GM12878 (cell line): ENCODE data around the gene RAD51B.

Experiments used
- ATF2 ChIP-seq: IDR thresholded peaks from 2 replicates; pipeline ENCODE4 v1.6.1; 2012; ENCODE audit warnings: low read length, inconsistent platforms
- BCLAF1 ChIP-seq: fragments of 450-650 bp; IDR thresholded peaks from 2 replicates; pipeline ENCODE4 v1.6.1; 2017; ENCODE audit warnings: antibody characterized with exemption, mild to moderate bottlenecking, moderate library complexity
- CBX5 ChIP-seq: sonication (generic); IDR thresholded peaks from 2 replicates; pipeline ENCODE4 v1.6.1; 2016; ENCODE audit warnings: low read depth, moderate library complexity, mild to moderate bottlenecking, inconsistent platforms
- CTCF ChIP-seq, 3 experiments: IDR thresholded peaks in 2 of 3; conservative IDR thresholded peaks in 1 of 3; 2 replicates each; pipeline ENCODE4 v1.5.1; 2011; ENCODE audit warnings: low read depth in 3 of 3, low read length in 3 of 3, mild to moderate bottlenecking in 3 of 3, control low read depth in 2 of 3, moderate library complexity in 2 of 3, inconsistent platforms in 1 of 3, mixed read lengths in 1 of 3; ENCODE audit not compliant: control insufficient read depth in 2 of 3, insufficient read depth in 1 of 3; ENCODE audit errors: extremely low read depth in 1 of 3
- CUX1 ChIP-seq: IDR thresholded peaks from 2 replicates; pipeline ENCODE4 v1.6.1; 2012; ENCODE audit warnings: improper control_type of control experiment, low read depth, low read length; ENCODE audit not compliant: insufficient replicate concordance
- EP300 ChIP-seq, 2 experiments: fragments of 150-350 bp in 1 of 2; IDR thresholded peaks; 2 replicates each; pipeline ENCODE4 v1.6.1; 2011 to 2012; ENCODE audit warnings: low read depth in 2 of 2, low read length in 2 of 2, borderline replicate concordance in 1 of 2, improper control_type of control experiment in 1 of 2, inconsistent platforms in 1 of 2; ENCODE audit not compliant: control insufficient read depth in 1 of 2
- EZH2 ChIP-seq: IDR thresholded peaks from 2 replicates; pipeline ENCODE4 v1.6.1; 2012; ENCODE audit warnings: low read depth, mild to moderate bottlenecking, control low read depth, inconsistent platforms, low read length, borderline replicate concordance; ENCODE audit not compliant: control insufficient read depth
- MAX ChIP-seq: IDR thresholded peaks from 2 replicates; pipeline ENCODE4 v1.6.1; 2012; ENCODE audit warnings: low read depth, low read length, improper control_type of control experiment
- MEF2A ChIP-seq: IDR thresholded peaks from 2 replicates; pipeline ENCODE4 v1.6.1; 2011; ENCODE audit warnings: low read depth, mild to moderate bottlenecking, low read length, moderate library complexity; ENCODE audit not compliant: insufficient read depth
- RCOR1 ChIP-seq: conservative IDR thresholded peaks from 2 replicates; pipeline ENCODE4 v1.6.1; 2012; ENCODE audit warnings: low read depth, low read length, improper control_type of control experiment
- SMAD1 ChIP-seq: fragments of 450-650 bp; IDR thresholded peaks from 2 replicates; pipeline ENCODE4 v1.6.1; 2018; ENCODE audit warnings: mild to moderate bottlenecking, low read depth; ENCODE audit not compliant: partially characterized antibody
- YBX1 ChIP-seq: fragments of 450-650 bp; IDR thresholded peaks from 2 replicates; pipeline ENCODE4 v1.6.1; 2016; ENCODE audit warnings: antibody characterized with exemption
- ZBTB4 ChIP-seq: fragments of 450-650 bp; formaldehyde crosslinking; IDR thresholded peaks from 2 replicates; pipeline ENCODE4 v1.4.0; 2022; ENCODE audit warnings: mild to moderate bottlenecking, moderate library complexity
- ZNF274 ChIP-seq: IDR thresholded peaks from one replicate; pipeline ENCODE4 v1.8.0; 2011; ENCODE audit not compliant: insufficient read length, insufficient read depth

GRCh38 chr14:68203871-68204270, 384.3 kb downstream of the RAD51B start:
- no peak for TF ChIP-seq EP300 (IDR thresholded peaks at IDR 0.05; ENCODE audit: borderline replicate concordance in 1 of 2, control insufficient read depth in 1 of 2, low read depth in 2 of 2, low read length in 2 of 2)
- no peak for TF ChIP-seq BCLAF1
- no peak for TF ChIP-seq MEF2A
- no peak for TF ChIP-seq SMAD1
- TF ChIP-seq MAX = no peak
- TF ChIP-seq CTCF (IDR thresholded peaks at IDR 0.05 in 2 of 3, conservative IDR thresholded peaks at IDR 0.05 in 1 of 3; ENCODE audit: control insufficient read depth in 2 of 3, extremely low read depth in 1 of 3, insufficient read depth in 1 of 3, low read depth in 3 of 3, low read length in 3 of 3) = no peak
- no peak for TF ChIP-seq EZH2
- TF ChIP-seq ATF2 = no peak
- TF ChIP-seq ZNF274 = no peak
- no peak for TF ChIP-seq YBX1
- TF ChIP-seq CUX1 = no peak
- TF ChIP-seq CBX5 = no peak
- no peak for TF ChIP-seq RCOR1
- no peak for TF ChIP-seq ZBTB4
